Measurements from ENCODE around the gene DENR.
"Not testable (repeated sequence)": the region's sequence is repeated elsewhere in the genome, so short reads cannot be mapped to it uniquely, and the experiment has no call there.

The DENR gene

DNA sequence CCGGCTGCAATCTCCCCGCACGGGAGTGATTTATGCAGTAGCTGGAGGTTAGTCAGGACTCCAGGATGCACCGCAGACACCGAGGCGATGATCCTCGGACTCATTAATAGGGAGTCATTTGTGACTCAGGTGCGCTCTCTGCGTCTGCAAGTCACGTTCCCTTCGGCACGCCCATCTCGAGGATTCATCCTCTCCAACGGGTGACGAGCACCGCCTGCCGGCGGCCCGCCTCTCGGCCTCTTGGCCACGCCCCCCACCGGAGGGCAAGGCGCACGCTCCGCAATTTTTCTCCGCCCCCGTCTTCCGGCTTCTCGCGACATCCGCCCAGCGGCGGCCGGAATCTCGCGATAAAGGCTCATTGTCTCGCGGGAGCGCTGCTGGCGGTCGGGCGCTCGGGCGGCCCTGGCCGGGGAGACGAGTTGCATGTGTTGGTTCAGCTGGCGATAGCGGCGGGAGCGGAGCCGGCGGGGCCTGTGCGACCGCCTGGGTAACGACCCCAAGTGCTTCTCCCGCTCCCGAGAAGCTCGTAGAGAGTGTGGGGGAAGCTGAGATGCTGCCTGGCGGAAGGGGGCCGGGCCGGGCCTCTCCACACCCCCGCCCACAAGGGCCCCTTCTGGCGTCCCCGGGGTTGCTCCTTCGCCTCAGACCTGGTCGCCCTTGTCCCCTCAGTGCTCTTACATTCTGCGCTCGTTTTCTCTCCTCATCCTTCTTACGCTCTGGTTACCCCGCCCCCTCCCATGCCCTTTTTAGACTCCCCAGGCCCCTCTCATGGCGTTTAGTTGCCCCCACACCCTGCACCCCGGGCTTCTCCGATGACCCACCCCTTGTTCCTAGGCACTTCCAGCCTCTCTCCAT is at the start of gene DENR:
Gene DENR, plus strand, starts transcription at position 361 of the 855 bp plus-strand sequence. CDS start 878 bp downstream, outside the sequence.
- peak within 1 kb of the TSS; percentile 77 for H3K27ac ChIP-seq
- H3K4me1 ChIP-seq: peaks cover 11% of the 10 kb centered on the region
- peak within 1 kb of the TSS; percentile 63 for H3K9ac ChIP-seq
- H3K9me3 ChIP-seq (ENCODE audit: control insufficient read depth, low read length): no peaks in the 10 kb centered on the region
- peak within 1 kb of the TSS; percentile 71 for H2AFZ ChIP-seq
- peak; percentile 95 for TF ChIP-seq CTCF (IDR thresholded peaks at IDR 0.05)
- H3K27me3 ChIP-seq (ENCODE audit: control insufficient read depth, insufficient read depth, low read length): no peaks in the 10 kb centered on the region
- peaks cover 30% of the 10 kb centered on the region for H3K79me2 ChIP-seq
- H3K4me3 ChIP-seq (ENCODE audit: low read depth, low read length): peak within 1 kb of the TSS; percentile 73
- H3K36me3 ChIP-seq (ENCODE audit: control insufficient read depth, insufficient read depth, low read length): no peaks in the 10 kb centered on the region
- peak within 1 kb of the TSS; percentile 79 for H3K4me2 ChIP-seq (ENCODE audit: low read length)

DNA sequence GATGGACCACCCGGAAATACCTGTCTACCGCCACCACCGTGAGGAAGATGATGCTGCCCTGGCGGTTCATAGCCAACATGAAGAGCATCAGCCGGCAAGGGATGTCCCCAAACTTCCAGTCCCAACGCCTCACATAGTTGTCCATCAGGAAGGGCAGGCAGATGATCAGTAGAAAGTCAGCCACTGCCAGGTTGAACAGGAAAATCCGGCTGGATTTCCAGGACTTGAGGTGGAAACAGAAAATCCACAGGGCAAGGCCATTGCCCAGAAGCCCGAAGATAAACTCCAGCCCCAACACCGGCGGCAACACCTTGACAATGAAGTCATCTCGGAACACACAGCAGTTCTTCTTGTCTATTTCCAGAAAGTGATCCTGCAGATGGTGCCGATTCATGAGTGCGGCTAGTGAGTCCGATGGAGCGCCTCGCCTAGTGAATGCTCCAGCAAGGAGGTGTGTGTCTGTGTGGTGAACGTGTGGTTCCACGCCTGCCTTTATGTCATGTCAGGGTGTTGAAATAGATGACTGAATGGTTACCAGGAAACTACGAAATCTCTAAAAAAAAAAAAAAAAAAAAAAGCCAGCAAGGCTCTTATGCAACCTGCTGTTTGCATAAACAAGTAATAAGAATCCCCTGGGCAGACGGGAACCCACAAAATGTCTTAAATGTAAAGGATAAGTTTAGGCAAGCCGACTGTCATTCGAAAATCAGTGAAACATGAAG is 49.6 kb upstream of the DENR start, which contains the start of gene HCAR2:
Gene HCAR2, minus strand, starts transcription at position 468 of the 722 bp plus-strand sequence. Its CDS starts 74 bp downstream, at position 394.
- Histone ChIP-seq H3K4me3 (ENCODE audit: low read depth, low read length) (peak within 1 kb of the TSS; percentile 38), H3K4me1 (peaks cover 32% of the 10 kb centered on the region), H3K27ac (peak within 1 kb of the TSS; percentile 60), H2AFZ (peak within 1 kb of the TSS; percentile 22), H3K4me2 (ENCODE audit: low read length) (peak within 1 kb of the TSS; percentile 73)
- not testable (repeated sequence) for H3K27me3 ChIP-seq (ENCODE audit: control insufficient read depth, insufficient read depth, low read length); H3K9me3 ChIP-seq (ENCODE audit: control insufficient read depth, low read length); H3K79me2 ChIP-seq; H3K9ac ChIP-seq; H3K36me3 ChIP-seq (ENCODE audit: control insufficient read depth, insufficient read depth, low read length)

- H3K4me2 ChIP-seq (ENCODE audit: low read length); H3K9me3 ChIP-seq (ENCODE audit: control insufficient read depth, low read length); H3K36me3 ChIP-seq (ENCODE audit: control insufficient read depth, insufficient read depth, low read length): not testable (repeated sequence)
Measured at GRCh38 chr12:122703841-122704240, 48.8 kb upstream of the DENR start.

DNA sequence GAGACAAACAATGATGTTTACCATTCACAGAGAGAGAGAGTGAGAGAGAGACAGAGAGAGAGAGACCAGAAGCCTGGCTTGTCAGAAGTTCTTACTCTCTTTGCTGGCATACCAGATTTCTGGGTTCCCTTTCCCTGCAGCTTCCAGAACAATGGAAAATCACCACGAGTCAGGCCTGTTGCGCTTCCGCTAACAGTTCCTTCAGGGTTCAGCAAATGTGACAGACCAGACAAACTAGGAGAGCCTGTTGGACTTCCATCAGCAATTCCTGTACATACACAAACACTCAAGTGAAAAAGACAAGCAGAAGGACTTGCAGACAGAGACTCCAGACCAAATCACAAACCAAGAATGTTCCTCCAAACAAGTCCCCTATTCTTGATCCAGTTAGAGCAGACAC is 43.3 kb upstream of the DENR start:
- Histone ChIP-seq H3K4me1 (peaks cover 19% of the 10 kb centered on the region), H3K27ac (peak overlapping the region; percentile 46)
- not testable (repeated sequence) for H2AFZ ChIP-seq; H3K4me3 ChIP-seq (ENCODE audit: low read depth, low read length); H3K9ac ChIP-seq; H3K79me2 ChIP-seq; H3K36me3 ChIP-seq (ENCODE audit: control insufficient read depth, insufficient read depth, low read length); H3K4me2 ChIP-seq (ENCODE audit: low read length); H3K9me3 ChIP-seq (ENCODE audit: control insufficient read depth, low read length); H3K27me3 ChIP-seq (ENCODE audit: control insufficient read depth, insufficient read depth, low read length)

More at GRCh38 chr12:122703841-122704240, 48.8 kb upstream of the DENR start:
- not testable (repeated sequence) for H3K4me3 ChIP-seq (ENCODE audit: low read depth, low read length); H3K27me3 ChIP-seq (ENCODE audit: control insufficient read depth, insufficient read depth, low read length); H3K79me2 ChIP-seq; H3K9ac ChIP-seq
- H3K4me1 ChIP-seq: peaks cover 30% of the 10 kb centered on the region
- H3K27ac ChIP-seq: peak overlapping the region; percentile 45
- H2AFZ ChIP-seq: peak overlapping the region; percentile 22

- not testable (repeated sequence) for H3K4me3 ChIP-seq (ENCODE audit: low read depth, low read length); H3K9me3 ChIP-seq (ENCODE audit: control insufficient read depth, low read length); H3K27me3 ChIP-seq (ENCODE audit: control insufficient read depth, insufficient read depth, low read length); H3K9ac ChIP-seq; H3K36me3 ChIP-seq (ENCODE audit: control insufficient read depth, insufficient read depth, low read length); H2AFZ ChIP-seq; H3K79me2 ChIP-seq
- H3K4me2 ChIP-seq (ENCODE audit: low read length): peak overlapping the region; percentile 14
- peak; percentile 10 for TF ChIP-seq CTCF (IDR thresholded peaks at IDR 0.05)
- H3K4me1 ChIP-seq: peaks cover 19% of the 10 kb centered on the region
- peak overlapping the region; percentile 65 for H3K27ac ChIP-seq
Measured at GRCh38 chr12:122710341-122710740, 42.3 kb upstream of the DENR start.

DNA sequence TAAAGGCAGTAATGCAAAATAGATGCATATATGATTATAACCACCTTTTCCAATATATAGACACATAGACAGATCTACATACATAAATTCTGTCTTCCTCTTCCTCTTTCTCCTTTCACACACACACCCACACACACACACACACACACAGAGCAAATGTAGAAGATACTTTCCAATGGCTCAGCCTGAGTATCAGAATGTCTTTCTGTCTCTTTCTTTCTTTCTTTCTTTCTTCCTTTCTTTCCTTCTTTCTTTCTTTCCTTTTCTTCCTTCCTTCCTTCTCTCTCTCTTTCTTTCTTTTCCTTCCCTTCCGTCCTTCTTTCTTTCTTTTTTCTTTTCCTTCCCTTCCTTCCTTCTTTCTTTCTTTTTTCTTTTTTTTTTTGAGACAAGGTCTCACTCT is 41.4 kb upstream of the DENR start:
- H3K36me3 ChIP-seq (ENCODE audit: control insufficient read depth, insufficient read depth, low read length); H2AFZ ChIP-seq; H3K79me2 ChIP-seq; H3K27me3 ChIP-seq (ENCODE audit: control insufficient read depth, insufficient read depth, low read length); H3K4me2 ChIP-seq (ENCODE audit: low read length); H3K9me3 ChIP-seq (ENCODE audit: control insufficient read depth, low read length); H3K4me3 ChIP-seq (ENCODE audit: low read depth, low read length); H3K9ac ChIP-seq: not testable (repeated sequence)
- Histone ChIP-seq H3K27ac (peak overlapping the region; percentile 65), H3K4me1 (peaks cover 19% of the 10 kb centered on the region)

- not testable (repeated sequence) for H3K4me2 ChIP-seq (ENCODE audit: low read length); H3K4me3 ChIP-seq (ENCODE audit: low read depth, low read length); H3K9me3 ChIP-seq (ENCODE audit: control insufficient read depth, low read length); H3K36me3 ChIP-seq (ENCODE audit: control insufficient read depth, insufficient read depth, low read length); H2AFZ ChIP-seq; H3K79me2 ChIP-seq; H3K9ac ChIP-seq; H3K27me3 ChIP-seq (ENCODE audit: control insufficient read depth, insufficient read depth, low read length)
- Histone ChIP-seq H3K4me1 (peaks cover 18% of the 10 kb centered on the region), H3K27ac (peak overlapping the region; percentile 75)
Measured at GRCh38 chr12:122713491-122714188, 39.0 kb upstream of the DENR start.

DNA sequence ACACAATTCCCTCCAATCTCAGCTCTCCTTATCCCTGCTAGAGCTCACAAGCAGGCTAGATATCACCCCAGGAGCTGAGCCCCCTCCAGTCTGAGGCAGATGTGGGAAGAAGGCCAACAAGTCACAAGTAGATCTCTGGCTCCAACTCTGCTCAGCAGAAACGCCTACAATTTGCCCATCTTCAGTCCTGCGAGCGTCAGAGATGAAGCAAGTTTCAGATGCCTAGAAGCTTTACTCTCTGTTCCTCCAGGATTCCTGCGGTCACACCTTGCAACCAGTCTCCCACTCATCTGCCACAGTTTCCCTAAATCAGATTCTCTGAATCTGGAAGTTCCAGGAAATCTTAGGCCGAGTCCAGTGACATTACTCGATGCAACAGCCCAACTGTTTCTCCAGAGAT is 37.4 kb upstream of the DENR start:
- Histone ChIP-seq H3K4me2 (ENCODE audit: low read length) (peak overlapping the region; percentile 31), H3K4me3 (ENCODE audit: low read depth, low read length) (peak overlapping the region; percentile 11), H3K27ac (peak overlapping the region; percentile 75), H2AFZ (peak overlapping the region; percentile 2), H3K4me1 (peaks cover 16% of the 10 kb centered on the region)
- not testable (repeated sequence) for H3K9me3 ChIP-seq (ENCODE audit: control insufficient read depth, low read length); H3K79me2 ChIP-seq; H3K36me3 ChIP-seq (ENCODE audit: control insufficient read depth, insufficient read depth, low read length); H3K27me3 ChIP-seq (ENCODE audit: control insufficient read depth, insufficient read depth, low read length); H3K9ac ChIP-seq

Measured in parathyroid adenoma (tissue), 2 donors.